DND-41 (cell line): Measurements from ENCODE around the gene BOD1L1.

Experiments used
- CTCF ChIP-seq: IDR thresholded peaks from 2 replicates; pipeline ENCODE4 v1.5.1; 2012; ENCODE audit warnings: borderline replicate concordance, low read length, moderate library complexity, mild to moderate bottlenecking; ENCODE audit not compliant: poor library complexity, severe bottlenecking; ENCODE audit errors: extremely low read depth
- EZH2 ChIP-seq: IDR thresholded peaks from 3 replicates; pipeline ENCODE4 v1.6.1; 2012; ENCODE audit warnings: borderline replicate concordance, low read depth, mild to moderate bottlenecking, moderate library complexity, low read length, inconsistent platforms; ENCODE audit not compliant: severe bottlenecking

GRCh38 chr4:13544606-13545393, 82.7 kb downstream of the BOD1L1 start:
- TF ChIP-seq CTCF (no peak), EZH2 (no peak)
